GM19372 (cell line): ENCODE data around the gene ZFP91.

Source experiments
- ATAC-seq: cut with Tn5 transposase; IDR thresholded peaks from one replicate; pipeline ENCODE4 v1.9.1; 2021; ENCODE audit warnings: mild to moderate bottlenecking, low read depth, moderate library complexity; ENCODE audit not compliant: unreplicated experiment

ZFP91 gene

GRCh38 chr11:58658623-58659022 lies 79.8 kb downstream of the ZFP91 start:
- no peak for ATAC-seq

- ATAC-seq, result no peak
Measured at GRCh38 chr11:58659404-58659803, 80.5 kb downstream of the ZFP91 start.

- ATAC-seq, result no peak
Measured at GRCh38 chr11:58659910-58660570, 81.2 kb downstream of the ZFP91 start.
